GM12874 (cell line): ENCODE measurements around the gene TMEM131L.

ENCODE experiments used
- TF ChIP-seq, protein P1 (sequence below): IDR thresholded peaks from 2 replicates; pipeline ENCODE4 v1.5.1; 2011; ENCODE audit warnings: low read depth, mild to moderate bottlenecking, control low read depth, low read length, moderate library complexity; ENCODE audit not compliant: insufficient read depth

The TMEM131L gene

DNA sequence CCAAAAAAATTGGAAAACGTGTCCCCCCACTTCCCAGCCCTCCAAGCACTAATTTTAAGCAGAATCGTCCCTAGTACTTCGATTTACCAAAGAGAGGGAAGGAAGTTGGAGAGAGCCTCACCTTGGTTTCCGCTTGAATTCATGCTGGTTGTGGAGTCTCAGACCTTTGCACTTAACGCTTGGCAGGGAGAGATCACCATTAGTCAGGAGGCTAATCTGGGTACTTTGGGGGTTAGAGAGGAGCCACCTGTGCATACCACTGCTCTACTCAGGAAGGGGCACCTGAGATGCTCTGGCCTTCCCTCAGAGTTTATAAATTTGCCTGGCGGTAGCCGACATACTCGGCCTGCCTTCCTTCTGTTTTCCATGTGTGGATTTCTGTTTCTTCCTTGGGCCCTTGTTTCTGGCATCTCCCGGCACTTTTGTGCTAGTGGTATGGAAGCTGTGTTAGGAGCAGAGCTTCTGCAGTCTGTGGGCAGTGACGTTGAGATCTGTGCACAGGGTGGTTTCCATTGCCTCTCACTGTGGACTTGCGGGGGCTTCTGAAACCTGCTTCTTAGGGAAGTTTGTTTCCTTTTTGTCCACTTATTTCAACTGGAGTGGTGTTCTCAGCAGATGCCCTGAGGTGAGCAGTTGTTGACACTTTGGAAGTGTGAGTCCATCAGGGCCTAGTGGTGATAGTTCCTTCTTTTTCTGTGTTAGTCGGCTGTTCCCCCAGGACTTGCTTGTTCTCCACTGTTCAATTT lies 104.2 kb downstream of the TMEM131L start:
- TF ChIP-seq, protein P1, sequence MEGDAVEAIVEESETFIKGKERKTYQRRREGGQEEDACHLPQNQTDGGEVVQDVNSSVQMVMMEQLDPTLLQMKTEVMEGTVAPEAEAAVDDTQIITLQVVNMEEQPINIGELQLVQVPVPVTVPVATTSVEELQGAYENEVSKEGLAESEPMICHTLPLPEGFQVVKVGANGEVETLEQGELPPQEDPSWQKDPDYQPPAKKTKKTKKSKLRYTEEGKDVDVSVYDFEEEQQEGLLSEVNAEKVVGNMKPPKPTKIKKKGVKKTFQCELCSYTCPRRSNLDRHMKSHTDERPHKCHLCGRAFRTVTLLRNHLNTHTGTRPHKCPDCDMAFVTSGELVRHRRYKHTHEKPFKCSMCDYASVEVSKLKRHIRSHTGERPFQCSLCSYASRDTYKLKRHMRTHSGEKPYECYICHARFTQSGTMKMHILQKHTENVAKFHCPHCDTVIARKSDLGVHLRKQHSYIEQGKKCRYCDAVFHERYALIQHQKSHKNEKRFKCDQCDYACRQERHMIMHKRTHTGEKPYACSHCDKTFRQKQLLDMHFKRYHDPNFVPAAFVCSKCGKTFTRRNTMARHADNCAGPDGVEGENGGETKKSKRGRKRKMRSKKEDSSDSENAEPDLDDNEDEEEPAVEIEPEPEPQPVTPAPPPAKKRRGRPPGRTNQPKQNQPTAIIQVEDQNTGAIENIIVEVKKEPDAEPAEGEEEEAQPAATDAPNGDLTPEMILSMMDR = no peak

DNA sequence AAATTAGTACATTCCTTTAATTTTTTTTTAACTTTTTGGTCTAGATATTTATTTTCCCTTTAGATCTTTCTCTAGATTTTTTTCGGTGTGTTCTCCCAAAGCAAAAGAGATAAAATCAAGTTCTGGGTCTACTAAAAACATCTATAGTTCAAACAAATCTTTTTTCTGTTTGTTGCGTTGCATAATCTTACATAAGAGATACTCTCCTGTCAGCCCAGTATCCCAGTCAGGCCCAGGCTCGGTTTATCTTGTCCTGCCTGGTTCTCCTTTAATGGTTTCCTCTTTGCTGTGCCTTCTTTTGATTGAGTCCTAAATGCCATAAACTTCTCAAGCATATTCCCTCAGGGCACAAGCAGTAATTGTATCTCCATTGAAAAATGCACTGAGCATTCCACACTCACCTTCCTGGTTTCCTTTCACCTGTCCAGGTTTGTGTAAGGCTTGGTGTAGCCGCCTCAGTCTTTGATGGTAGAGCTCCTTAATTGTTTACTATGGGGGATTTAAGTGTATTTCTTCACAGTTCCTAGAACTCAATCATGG lies 104.9 kb downstream of the TMEM131L start:
- TF ChIP-seq, protein P1 = no peak

DNA sequence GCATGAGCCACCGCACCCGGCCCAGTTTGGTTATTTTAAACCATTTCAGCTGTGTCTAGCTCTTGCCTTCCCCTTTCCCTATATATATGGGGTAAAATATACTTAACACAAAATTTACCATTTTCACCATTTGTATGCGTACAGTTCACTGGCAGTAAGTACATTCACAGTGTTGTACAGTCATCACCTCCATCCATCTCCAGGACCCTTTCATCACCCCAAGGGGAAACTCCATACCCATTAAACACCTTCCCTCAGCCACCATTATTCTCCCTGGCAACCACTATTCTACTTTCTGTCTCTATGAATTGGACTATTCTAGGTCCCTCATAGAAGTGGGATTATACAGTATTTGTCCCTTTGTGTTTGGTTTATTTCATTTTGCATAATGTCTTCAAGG lies 106.4 kb downstream of the TMEM131L start:
- TF ChIP-seq, protein P1 = no peak

DNA sequence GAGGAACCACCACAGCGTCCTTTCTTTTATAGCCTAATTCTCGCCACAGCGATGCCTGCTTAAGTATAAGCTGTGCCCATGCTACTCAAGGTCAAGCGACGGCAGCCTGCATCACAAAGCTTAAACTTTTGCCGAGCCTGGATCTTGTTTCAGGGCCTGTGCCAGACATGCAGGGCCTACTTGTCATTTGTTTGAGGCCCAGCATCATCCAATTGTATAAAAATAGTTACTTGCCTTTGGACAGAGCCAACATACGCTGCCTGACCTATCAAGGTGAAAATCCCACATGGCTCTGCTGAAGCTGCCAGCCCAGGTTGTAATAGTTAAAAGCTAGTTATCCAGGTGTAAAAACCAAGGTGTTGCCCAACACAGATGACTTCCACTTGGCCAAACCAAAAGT lies 107.1 kb downstream of the TMEM131L start:
- TF ChIP-seq, protein P1 = no peak

DNA sequence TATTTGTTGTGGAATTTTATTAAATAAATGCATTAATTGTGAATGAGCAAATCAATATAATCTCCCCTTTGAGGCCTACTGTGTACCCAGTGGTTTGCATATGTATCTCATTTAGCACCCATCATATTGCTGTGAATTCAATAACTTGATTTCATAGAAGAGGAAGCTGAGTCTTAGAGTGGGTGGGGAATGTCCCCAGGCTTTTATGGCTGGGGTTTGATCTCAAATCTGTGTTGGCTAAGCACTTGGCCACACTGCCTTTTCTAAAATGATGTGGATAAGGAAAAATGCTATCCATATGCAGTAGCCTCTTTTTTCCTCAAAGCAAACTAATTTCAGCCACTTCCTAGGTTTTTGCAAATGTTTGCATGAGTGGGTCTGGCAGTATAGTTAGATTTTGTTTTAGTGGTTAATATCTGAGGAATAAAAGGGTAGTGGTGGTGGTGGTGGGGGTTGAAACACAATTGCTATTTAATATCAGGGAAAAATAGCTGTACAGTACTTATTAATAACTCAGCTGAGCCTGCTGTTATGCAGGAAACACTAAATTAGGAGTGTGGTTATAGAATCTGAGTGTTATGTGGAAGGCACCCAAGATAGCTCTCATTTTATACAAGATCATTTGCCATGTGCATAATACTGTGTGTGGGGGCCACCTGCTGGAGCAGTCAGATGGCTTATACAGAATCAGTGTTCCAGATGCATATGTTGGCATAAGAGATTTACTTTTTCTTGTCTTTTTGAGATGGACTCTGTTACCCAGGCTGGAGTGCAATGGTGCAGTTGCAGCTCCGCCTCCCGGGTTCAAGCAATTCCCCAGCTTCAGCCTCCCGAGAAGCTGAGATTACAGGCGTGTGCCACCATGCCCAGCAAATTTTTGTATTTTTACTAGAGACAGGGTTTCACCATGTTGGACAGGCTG lies 108.0 kb downstream of the TMEM131L start:
- TF ChIP-seq, protein P1 = peak; percentile 40; the same call in 1 of the 2 replicates

DNA sequence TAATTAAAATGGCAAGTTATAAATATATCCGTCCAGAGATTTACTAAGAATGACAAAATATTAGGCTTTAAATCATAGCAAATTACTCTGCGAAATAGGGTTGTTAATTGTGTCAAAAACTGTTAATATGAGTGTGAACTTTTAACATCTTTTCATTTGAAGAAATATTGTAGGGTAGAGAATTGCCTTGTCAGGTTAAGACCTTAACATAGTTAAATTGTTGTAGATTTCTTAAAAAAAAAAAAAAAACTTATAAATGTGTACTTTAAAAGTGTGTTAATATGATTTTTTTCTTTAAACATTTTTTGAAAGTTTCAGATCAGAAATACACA lies 110.2 kb downstream of the TMEM131L start:
- TF ChIP-seq, protein P1 = no peak

DNA sequence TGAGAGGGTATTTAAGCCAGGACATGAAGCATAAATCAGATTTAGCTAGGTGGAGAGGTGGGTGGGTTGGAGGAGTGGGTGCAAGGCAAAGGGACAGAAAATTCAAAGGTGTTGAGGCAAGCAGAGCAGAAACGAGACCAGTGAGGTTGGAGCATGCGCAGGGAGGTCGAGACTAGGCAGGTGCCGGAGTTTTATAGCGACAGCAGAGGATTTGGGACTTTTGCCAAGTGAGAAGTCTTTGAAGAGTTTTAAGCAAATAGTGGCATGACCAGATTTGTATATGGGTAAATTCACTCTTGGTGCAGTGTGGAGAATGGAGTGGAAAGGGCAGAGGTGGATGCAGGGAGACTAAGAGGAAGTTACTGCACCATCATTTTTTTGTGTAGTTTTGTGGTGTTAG lies 110.9 kb downstream of the TMEM131L start:
- TF ChIP-seq, protein P1 = no peak
